Adrenal gland (tissue), 12 donors: ENCODE measurements around the gene UNG. TPM values are rescaled to one million over a fixed set of nuclear protein-coding genes. Genes with fewer than 3 reads are reported as not detected.

Experiments used
- DNase-seq, 7 donors: peaks; one replicate each; pipeline ENCODE4 v3.0.0-alpha.2; 2019 to 2020
- H3K27ac ChIP-seq, 5 donors: fragments of 200-600 bp; sonication (generic) in 4 of 5; 1 replicate in 3 of 5; 2 replicates in 2 of 5; pipeline versions ENCODE4 v1.5.1 to v1.8.0; 2016 to 2020; ENCODE audit warnings: mild to moderate bottlenecking in 1 of 5
- H3K27me3 ChIP-seq: fragments of 200-600 bp; 2 replicates; pipeline ENCODE4 v1.8.0; 2021
- H3K36me3 ChIP-seq, 2 donors: fragments of 200-600 bp; replicated peaks in 1 of 2; 1 replicate in 1 of 2; 2 replicates in 1 of 2; pipeline versions ENCODE4 v1.5.1 to v1.8.0; 2018 to 2022
- H3K4me1 ChIP-seq, 2 donors: fragments of 200-600 bp; replicated peaks in 1 of 2; 1 replicate in 1 of 2; 2 replicates in 1 of 2; pipeline versions ENCODE4 v1.5.1 to v1.8.0; 2018 to 2021
- H3K4me3 ChIP-seq, 4 donors: fragments of 200-600 bp; sonication (generic) in 3 of 4; one replicate each; pipeline ENCODE4 v1.5.1; 2016 to 2018
- H3K9me3 ChIP-seq, 3 donors: fragments of 200-600 bp; sonication (generic) in 1 of 3; replicated peaks in 1 of 3; 1 replicate in 2 of 3; 2 replicates in 1 of 3; pipeline versions ENCODE4 v1.5.1 to v1.8.0; 2016 to 2021
- POLR2A ChIP-seq, 2 donors: fragments of 450-650 bp; IDR thresholded peaks; one replicate each; pipeline ENCODE4 v1.6.1; 2017; ENCODE audit warnings: antibody characterized with exemption in 2 of 2, mild to moderate bottlenecking in 2 of 2, moderate library complexity in 1 of 2
- WGBS, 4 donors: extraction: QIAGEN DNeasy Blood & Tissue Kit in 2 of 4; methylation state at CpG; one replicate each; pipeline versions ENCODE4 v1.1.5 to v1.1.7; 2013 to 2017; 5-methylcytosine and 5-hydroxymethylcytosine counted together
- intact Hi-C, 2 donors: fragments of 100-400 bp; cut with DNase I; formaldehyde crosslinking; loops; one replicate each; pipeline versions ENCODE4 v1.14.1 to v1.15.0; 2022 to 2023
- polyA plus RNA-seq, 3 donors: library from polyadenylated mRNA; stranded (reverse); fragments of 200-250 nt in 2 of 3; fragments of 350-450 nt in 1 of 3; fragmentation: Illumina TruSeq in 1 of 3; extraction: RNeasy Lipid Tissue Mini Kit (QIAGEN cat#74804) in 1 of 3; gene quantifications; one replicate each; pipeline ENCODE4 v1.2.3, GENCODE V29; 2013 to 2014
- total RNA-seq, 9 donors: library from RNA; depleted of rRNA in 4 of 9; stranded (reverse); fragments of >200 nt in 4 of 9; fragments of 120-200 nt in 1 of 9; fragmentation: NEBNext Ultra II Directional in 1 of 9; extraction: Animal tissue kit (Norgen Biotek cat#: 25700) in 1 of 9; gene quantifications; one replicate each; pipeline versions ENCODE4 v1.1.0 to v1.2.4, GENCODE V29; 2013 to 2023
- TF ChIP-seq, protein P1 (sequence below), 6 experiments: fragments of 450-650 bp in 4 of 6; fragments of 200-600 bp in 2 of 6; sonication (generic) in 1 of 6; IDR thresholded peaks; 1 replicate in 5 of 6; 2 replicates in 1 of 6; pipeline versions ENCODE4 v1.5.1 to v1.8.0; 2016 to 2021; ENCODE audit warnings: antibody characterized with exemption in 6 of 6, mild to moderate bottlenecking in 2 of 6, moderate library complexity in 1 of 6
- donor health status: healthy with polysubstance abuse.
- donor health status: Bipolar disorder and iron deficiency.
- donor health status: DM: yes; HTN: yes; CAD: no.
- donor health status: DM: no; HTN: no; CAD: no.
- donor health status: DM: no; HTN: no; CAD: no.
- donor health status: DM: yes; HTN: yes; CAD: no.

UNG gene
- total and polyA plus RNA-seq, 12 donors: 52.5 to 135 (median 72.8) TPM

DNA sequence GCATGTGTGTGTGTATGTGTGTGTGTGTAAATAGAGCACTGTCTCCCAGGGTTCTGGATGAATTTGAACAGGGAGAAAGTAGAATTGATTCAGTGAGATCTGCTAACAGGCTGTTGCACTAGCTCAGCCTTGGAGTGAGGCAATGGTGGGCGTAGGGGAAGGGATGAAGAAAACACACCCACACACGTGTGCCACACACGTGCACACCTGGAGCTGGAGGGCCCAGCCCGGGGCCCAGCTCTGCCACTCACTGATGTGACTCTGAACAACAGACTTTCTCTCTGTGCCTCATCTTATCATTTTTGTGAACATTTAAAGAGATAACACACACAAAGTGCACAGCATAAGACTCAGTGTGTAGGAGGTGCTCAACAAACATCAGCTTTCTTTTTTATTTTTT is 23.2 kb downstream of the UNG start:
- no peak overlapping the region for H3K4me3 ChIP-seq
- intact Hi-C loops: no loop called here
- H3K9me3 ChIP-seq: no peaks in the 10 kb centered on the region
- no peaks in the 10 kb centered on the region for H3K36me3 ChIP-seq
- H3K27me3 ChIP-seq: no peaks in the 10 kb centered on the region
- peak overlapping the region in 1 of 5 donors; percentile 14 for H3K27ac ChIP-seq
- WGBS, 4 donors: 63 to 74% (median 67%) methylated on average over 3 to 4 of the region's 4 CpGs
- no peak for DNase-seq
- TF ChIP-seq POLR2A (IDR thresholded peaks at IDR 0.05): no peak
- TF ChIP-seq, protein P1, sequence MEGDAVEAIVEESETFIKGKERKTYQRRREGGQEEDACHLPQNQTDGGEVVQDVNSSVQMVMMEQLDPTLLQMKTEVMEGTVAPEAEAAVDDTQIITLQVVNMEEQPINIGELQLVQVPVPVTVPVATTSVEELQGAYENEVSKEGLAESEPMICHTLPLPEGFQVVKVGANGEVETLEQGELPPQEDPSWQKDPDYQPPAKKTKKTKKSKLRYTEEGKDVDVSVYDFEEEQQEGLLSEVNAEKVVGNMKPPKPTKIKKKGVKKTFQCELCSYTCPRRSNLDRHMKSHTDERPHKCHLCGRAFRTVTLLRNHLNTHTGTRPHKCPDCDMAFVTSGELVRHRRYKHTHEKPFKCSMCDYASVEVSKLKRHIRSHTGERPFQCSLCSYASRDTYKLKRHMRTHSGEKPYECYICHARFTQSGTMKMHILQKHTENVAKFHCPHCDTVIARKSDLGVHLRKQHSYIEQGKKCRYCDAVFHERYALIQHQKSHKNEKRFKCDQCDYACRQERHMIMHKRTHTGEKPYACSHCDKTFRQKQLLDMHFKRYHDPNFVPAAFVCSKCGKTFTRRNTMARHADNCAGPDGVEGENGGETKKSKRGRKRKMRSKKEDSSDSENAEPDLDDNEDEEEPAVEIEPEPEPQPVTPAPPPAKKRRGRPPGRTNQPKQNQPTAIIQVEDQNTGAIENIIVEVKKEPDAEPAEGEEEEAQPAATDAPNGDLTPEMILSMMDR (IDR thresholded peaks at IDR 0.05): no peak
- H3K4me1 ChIP-seq: peaks cover 36 to 46% of the 10 kb centered on the region in 2 donors

DNA sequence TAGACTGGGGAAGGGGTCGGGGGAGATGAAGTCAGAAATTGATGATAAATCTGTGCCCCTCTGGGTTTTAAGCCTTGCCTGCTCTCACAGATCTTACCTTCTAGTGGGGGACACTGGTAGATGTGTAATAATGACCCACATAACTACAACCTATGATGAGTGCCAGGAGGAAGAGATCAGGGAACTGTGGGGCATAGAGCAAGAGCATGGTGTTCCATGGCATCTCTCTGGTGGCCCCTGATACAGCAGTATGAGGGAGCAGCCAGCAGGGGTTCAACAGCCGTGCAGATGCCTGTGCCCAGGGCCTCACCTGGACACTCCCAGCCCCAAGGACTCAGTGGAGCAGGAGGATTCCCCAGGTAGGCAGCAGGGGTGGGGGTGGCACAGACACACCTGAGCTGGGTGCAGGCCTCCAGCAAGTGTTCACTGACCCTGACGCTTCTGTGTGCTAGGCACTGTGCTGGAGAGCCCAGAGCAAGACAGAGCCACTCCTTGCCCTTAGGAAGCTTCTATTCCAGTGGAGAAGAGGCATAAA is 24.0 kb downstream of the UNG start:
- 84 to 97% (median 94%) methylated on average over 2 to 3 of the region's 3 CpGs for WGBS, 4 donors
- Histone ChIP-seq H3K9me3 (no peaks in the 10 kb centered on the region), H3K36me3 (no peaks in the 10 kb centered on the region), H3K27ac (no peak overlapping the region), H3K27me3 (no peaks in the 10 kb centered on the region), H3K4me1 (peaks cover 28 to 38% of the 10 kb centered on the region in 2 donors), H3K4me3 (no peak overlapping the region)
- DNase-seq: no peak
- TF ChIP-seq POLR2A (IDR thresholded peaks at IDR 0.05): no peak
- TF ChIP-seq, protein P1 (IDR thresholded peaks at IDR 0.05): no peak
- intact Hi-C loops: no loop called here

DNA sequence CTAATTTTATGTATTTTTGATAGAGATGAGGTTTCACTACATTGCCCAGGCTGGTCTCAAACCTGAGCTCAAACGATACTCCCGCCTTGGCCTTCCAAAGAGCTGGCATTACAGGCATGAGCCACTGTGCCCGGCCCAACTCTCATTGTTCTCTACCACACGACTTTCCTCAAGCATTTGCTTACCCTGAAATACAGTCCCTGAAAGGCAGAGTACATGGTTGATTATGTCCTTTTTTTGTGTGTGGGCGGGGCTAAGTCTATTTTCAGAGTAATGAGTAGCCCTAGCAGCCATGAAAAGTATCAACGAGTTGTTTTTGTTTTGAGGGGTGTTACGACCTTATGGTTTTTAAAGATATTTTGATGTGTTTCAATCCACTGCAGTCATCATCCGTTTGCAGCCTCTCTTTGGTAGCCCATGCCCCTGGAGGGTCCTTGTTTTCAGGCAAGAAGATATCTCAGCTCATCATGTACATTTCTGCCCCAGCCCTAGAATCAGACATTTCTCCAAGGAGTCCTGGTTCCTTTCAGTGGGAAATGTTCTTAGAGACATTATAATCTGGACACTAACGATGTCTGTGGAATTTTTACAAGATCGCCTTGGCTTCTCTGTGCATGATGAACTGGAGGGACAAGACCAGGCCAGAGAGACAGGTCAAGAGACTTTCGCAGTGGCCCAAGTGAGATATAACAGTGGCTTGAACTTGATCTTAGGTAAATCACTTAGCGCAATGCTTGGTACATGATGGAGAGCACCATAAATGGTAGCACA is 27.7 kb downstream of the UNG start:
- TF ChIP-seq, protein P1 (IDR thresholded peaks at IDR 0.05): no peak
- TF ChIP-seq POLR2A (IDR thresholded peaks at IDR 0.05): no peak
- Histone ChIP-seq H3K4me1 (peaks cover 1 to 5% of the 10 kb centered on the region in 2 donors), H3K36me3 (no peaks in the 10 kb centered on the region), H3K27ac (no peak overlapping the region), H3K4me3 (no peak overlapping the region), H3K27me3 (no peaks in the 10 kb centered on the region), H3K9me3 (no peaks in the 10 kb centered on the region)
- peak in 1 of 7 donors; percentile 37 for DNase-seq
- intact Hi-C loops: no loop called here
- 85 to 88% (median 86%) methylated on average over 11 to 12 of the region's 12 CpGs for WGBS, 4 donors

DNA sequence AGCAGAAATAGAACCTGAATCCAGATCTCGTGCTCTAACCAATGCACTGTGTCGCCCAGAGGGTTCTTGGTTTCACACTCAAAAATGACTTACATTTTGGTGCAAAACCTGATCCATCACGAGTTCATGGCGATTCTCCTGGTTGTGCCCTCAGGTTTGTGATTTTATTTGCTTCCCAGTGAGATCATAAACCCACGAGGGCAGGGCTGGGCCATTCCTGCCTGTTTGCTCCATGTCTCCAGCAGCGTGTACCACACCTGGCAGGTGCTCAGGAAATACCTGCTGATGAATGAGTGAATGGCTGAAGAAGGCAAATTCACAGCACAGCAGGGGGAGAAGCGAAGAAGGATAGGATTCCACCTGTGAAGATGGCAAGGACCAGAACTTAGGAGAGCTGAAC is 28.4 kb downstream of the UNG start:
- 90 to 95% (median 92%) methylated on average over 7 of the region's 7 CpGs for WGBS, 4 donors
- Histone ChIP-seq H3K4me3 (no peak overlapping the region), H3K4me1 (peaks cover 5 to 11% of the 10 kb centered on the region in 2 donors), H3K9me3 (no peaks in the 10 kb centered on the region), H3K36me3 (no peaks in the 10 kb centered on the region), H3K27ac (peak overlapping the region in 2 of 5 donors; percentile 7 to 17), H3K27me3 (no peaks in the 10 kb centered on the region)
- no peak for TF ChIP-seq POLR2A (IDR thresholded peaks at IDR 0.05)
- TF ChIP-seq, protein P1 (IDR thresholded peaks at IDR 0.05): no peak
- intact Hi-C loops: no loop called here
- peak in 1 of 7 donors; percentile 39 for DNase-seq
